HG02759 (cell line): ENCODE measurements around the gene SEC62.

Experiments
- ATAC-seq: cut with Tn5 transposase; IDR thresholded peaks from one replicate; pipeline ENCODE4 v1.9.1; 2021; ENCODE audit warnings: mild to moderate bottlenecking, moderate library complexity; ENCODE audit not compliant: unreplicated experiment

Gene SEC62, protein sequence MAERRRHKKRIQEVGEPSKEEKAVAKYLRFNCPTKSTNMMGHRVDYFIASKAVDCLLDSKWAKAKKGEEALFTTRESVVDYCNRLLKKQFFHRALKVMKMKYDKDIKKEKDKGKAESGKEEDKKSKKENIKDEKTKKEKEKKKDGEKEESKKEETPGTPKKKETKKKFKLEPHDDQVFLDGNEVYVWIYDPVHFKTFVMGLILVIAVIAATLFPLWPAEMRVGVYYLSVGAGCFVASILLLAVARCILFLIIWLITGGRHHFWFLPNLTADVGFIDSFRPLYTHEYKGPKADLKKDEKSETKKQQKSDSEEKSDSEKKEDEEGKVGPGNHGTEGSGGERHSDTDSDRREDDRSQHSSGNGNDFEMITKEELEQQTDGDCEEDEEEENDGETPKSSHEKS

DNA sequence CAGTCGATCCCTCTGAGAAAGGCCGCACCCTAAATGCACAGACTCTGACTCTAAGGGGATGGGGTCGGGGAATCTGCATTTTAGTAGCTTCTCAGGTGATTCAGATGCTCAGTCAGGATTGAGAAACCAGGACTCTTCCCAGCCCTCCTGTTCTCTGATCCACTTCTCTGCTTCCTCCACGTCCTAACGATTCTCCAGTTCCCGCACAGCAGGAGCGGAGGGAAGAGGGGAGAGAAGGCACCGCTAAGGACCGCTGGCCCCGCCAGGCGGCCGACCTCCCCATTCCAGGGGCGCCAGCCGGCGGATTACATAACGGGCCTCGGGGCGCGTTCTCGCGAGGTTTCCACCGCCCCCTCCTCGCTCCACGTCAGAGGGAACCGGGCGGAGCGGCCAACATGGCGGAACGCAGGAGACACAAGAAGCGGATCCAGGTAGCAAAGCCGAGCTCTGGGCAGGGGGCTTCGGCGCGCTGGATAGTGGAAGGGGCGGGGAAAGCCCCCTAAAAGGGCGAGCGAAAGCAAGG lies at the start of gene SEC62:
SEC62 (plus strand) TSS at position 380 of the 523 bp plus-strand sequence; CDS start at position 396, 16 bp downstream.
- peak; percentile 95 for ATAC-seq

DNA sequence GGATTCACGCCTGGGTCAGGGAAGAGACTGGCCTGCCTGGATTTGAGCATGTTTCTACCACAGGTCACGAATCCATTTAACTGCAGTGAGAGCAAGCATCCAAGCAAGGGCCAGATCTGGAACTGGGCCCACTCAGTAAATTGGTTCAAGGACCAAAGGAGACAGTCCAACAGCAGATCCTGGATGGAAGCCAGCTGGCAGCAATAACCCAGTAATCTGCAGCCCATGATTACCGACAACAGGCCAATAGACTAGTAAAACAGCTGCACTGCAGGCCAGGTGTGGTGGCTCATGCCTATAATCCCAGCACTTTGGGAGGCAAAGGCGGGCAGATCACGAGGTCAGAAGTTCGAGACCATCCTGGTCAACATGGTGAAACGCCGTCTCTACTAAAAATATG lies 43.4 kb upstream of the SEC62 start:
- ATAC-seq: no peak

DNA sequence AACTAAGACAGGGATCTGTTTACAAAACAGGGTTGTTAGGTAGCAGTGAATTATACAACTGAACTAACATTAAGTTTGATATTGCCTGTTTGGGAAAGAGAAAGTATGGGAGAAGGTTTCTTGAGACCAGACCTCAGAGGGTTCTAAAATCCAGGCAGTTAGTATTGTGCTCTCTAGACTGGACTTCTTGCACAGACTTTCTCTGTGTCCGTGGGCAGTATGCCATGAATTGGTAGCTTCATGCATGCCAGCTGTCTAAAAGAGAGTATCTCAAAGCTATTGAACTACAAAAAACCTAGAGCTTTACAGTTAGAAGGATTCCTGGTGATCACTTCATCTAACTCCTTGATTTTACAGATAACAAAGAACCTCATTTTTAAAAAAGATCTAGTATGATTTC lies 42.8 kb upstream of the SEC62 start:
- ATAC-seq: no peak

DNA sequence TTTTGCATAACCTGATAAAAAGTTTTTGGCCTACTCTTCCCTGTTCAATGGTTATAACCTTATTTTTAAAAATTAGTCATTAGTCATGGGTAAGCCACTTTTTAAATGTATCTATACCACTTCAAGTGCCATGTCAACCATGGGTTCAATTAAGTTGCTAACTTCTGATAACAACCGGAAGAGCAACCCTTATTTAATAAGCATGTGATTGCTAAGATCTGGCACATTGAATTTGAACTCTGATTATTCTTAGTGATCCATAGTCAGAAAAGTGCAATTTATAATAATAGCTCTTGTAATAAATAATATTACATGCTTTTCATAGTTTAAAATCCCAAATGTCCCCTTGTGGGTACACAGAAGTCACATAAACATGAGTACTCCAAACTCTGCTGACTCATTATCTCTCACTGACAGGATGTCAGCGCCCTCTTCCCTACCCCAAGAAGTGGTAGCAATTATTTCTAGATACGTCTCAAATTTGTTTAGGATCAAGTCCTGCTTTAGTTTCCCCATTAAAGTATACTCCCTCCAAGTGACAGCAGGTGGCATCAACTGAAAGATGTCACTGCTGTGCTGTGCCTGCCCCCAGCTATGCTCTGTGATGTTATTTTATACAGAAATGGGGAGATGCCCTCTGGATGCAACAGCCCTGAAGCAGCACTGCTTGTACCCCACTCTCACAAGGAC lies 36.6 kb upstream of the SEC62 start:
- peak; percentile 28 for ATAC-seq

DNA sequence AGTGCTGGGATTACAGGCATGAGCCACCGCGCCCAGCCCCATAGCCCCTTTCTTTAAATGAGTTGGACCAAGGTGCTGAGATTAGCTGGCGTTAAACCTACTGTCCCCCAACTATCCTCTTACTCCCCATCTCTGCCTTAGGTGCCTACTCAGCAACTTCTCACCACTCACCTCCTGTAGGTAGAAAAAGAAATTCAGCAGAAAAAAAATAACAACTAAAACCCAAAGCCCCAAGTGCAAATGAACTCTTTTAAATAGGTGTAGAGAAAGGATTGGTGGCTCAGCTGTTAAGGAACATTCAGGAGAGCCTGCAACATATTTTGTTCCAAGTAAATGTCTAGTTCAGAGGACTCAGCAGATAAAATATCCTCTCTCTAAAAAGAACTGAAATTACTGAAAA lies 35.8 kb upstream of the SEC62 start:
- ATAC-seq: no peak

DNA sequence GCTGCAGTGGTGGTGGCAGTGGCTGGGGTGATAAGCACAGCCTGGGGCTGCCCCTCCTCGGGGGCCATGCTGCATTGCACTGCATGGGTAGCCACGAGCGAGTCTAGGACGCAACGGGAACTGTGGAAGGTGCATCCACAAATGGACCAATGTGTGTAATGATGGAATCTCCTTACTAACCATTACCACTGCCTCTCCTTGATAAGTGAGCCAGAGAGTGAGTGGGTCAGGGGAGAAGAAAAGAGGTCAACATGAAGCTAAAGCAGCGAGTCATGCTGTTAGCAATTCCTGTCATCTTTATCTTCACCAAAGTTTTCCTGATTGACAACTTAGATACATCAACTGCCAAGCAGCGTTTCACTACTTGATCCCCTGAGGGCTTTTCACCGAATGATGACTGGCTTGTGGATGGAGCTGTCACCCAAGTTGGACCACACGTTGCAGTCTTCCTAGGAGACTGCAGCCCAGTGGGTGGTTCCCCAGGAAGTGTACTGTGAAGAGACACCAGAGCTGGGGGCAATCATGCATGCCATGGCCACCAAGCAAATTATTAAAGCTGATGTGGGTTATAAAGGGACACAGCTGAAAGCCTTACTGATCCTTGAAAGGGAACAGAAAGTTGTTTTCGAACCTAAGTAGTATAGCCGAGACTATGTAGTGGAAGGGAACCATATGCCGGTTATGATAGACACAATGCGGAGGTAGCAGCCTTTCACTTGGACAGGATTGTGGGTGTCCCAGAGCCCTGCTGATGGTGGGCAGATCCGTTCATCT lies 34.7 kb upstream of the SEC62 start:
- peak; percentile 95 for ATAC-seq

DNA sequence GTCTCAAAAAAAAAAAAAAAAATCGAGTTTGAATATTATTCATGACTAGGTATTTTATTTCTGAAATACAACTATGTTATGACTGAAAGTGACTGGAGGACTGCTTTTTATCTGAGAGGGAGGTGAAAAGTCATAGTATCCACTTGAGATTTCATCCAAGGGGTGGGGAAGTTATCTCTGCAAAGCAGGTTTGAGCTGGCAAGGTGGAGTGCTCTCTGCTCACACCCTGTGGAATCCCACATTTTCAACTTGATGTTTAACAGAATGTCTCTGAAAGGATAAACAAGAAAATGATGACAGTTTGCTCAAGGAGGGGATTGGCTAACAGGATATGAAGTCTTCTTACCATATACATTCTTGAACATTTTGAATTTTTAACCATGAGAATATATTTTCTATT lies 27.3 kb upstream of the SEC62 start:
- ATAC-seq: no peak

DNA sequence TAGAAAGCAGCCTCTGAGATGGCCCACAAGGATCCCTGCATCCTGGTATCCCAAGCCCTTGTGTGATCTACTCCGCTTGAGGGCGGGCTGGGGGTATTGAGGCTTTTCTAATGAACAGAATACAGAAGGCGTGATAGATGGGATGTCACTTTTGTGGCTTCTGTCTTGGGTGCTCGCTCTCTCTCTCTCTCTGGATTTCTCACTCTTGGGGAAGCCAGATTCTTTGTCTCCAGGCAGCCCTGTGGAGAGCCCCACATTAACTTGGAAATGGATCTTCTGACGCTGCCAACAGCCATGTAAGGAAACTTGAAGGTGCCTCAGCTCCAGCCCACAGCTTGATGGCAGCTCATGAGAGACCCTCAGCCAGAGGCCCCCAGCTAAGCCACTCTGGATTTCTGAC lies 26.9 kb upstream of the SEC62 start:
- ATAC-seq: no peak

DNA sequence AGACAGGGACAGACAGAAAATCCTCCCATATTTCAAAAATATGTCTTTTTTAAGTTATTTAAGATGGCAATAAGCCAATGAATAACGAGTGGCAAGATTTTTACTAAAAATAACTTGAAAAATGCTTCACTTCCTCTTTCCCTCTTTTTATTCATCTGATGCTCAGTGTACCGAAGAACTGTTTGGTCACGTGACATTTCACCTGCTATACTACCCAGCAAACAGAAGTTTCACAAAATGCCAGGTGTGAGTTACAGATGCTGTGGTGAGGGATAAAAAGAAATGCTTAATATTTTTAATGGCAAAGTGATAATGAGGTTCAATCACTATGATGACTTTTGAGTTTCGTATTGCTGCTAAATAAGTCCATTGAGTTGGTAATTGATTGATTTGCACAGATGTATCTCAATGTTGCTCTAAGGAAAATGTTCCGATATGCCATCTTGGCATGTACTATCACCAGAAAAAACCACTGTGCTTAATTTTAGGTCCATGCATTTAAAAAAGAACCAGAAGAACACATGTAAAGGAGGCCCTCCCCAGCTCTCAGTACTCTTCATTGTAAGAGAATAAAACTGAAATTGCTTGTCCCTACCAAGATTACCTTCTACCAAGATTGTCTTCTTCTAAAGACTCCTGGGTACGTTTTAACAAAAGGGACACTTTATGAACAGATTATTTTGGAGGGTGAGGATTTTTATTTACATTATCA lies 26.0 kb upstream of the SEC62 start:
- ATAC-seq: peak; percentile 80

DNA sequence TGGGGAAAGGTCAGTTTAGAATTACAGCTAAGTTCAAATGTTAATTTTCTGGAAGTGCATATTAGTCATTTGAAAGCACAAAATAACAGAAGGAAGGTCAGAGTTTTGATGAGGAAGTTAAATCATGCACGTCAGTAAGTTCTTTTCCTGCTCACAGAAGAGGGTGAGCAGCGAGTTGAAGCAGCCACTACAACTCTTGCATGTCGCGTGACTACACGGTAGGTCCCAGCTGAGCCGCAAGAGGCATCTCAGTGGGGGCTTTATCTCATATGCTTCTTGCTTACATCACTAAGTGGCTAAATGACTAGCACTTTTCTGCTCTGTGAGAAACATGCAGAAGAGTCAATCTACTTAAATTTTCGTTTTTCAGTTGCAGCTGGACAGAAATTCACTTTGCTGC lies 21.3 kb upstream of the SEC62 start:
- peak; percentile 84 for ATAC-seq

DNA sequence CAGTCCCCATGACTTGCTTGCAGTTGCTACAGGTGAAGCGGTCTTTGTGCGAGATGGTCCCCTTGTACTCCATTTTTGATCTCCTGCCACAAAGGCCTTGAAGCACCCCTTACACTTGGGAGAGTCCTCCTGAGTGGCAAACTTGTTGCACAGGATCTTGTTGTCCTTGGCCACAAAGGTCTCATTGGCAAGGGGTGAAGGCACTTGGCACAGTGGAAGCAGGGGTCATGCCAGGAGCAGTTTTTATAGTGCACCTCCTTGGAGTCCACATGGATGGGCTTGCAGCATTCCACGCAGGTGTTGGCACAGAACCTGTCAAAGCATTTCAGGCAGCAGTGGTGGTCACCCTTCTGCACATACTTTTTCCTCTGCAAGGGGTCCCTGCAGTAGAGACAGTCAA lies 20.3 kb upstream of the SEC62 start:
- ATAC-seq: no peak

DNA sequence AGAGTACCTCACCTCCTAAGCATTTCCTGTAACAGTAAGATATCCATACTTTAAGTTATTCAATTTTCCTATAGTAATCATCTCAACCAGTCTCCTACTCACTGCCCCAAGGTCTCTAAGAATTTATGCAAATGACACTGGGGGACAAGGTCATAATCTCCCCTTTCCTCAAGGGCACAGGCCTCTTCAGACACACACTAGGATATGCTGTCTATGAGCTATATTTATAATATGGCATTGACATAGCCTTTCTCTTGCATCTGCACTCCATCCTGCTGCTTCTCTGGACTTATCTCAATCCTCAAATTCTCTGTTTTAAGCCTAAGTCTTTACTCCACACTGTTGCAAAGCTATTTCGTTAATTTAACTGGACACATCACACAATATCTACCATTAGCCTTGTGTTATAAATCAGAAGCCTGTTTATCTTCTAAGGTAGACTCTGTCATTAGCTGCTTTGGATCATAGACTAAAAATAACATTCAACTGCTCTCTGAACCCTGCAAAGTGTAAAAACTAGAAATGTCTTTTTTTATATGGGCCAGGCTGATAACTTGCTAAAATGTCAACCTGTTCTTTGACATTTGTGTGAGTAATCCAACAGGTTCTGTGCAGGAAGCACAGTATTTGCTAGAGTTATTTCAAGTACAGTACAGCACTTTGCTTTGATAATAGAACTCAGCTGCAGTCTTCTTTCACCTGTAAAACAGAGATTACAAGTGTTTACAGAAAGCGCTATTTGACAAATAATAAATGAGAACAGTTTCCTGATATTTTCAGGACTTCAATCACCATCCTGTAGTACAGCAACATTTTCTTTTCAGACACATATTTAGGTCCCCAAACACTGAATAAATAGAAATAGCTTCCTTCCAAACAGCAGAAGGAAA lies 17.8 kb upstream of the SEC62 start:
- ATAC-seq: no peak

DNA sequence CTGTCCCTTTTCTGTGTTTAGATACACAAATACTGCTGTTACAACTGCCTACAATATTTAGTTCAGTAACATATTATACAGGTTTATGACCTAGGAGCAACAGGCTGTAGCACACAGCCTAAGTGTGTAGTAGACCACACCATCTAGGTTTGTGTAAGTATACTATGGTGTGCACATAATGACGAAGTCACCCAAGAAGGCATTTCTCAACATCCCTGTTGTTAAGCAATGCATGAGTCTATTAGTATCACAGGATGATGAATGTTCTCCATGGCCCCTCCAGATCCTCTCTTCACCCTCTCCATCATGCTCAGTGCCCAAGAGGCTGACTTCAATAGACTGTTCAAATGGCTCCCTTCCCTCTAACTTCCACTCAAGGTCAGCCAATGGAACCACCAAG lies 14.6 kb upstream of the SEC62 start:
- ATAC-seq: no peak

DNA sequence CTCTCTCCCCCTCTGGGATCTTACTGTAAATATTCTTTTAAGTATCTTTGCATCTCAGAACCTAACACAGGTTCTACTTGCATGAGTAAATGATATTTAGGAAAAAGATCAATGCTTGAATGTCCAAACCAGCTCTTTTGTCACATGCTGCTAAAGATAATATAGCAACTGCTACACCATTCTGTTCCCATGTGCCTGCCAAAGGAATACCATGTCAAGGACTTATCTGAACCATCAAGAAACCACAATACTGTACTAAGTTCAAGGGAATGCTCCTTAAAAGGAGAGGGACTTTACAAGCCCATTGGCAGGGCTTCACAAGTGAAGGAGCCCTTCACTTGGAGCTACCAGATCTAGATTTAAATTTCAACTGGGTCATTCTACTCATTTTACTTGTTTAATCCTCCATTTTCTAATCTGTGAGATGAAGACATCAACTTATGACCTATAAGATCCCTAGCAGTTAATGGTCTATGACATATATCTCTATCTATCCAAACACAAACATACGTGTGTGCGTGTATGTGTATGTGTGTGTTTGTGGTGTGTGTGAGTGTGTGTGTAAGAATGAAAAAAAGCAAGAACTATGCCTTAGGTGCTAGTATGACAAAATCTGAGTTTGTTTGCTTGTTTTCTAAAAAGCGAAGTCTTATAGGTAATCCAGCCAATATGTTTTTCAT lies 13.0 kb upstream of the SEC62 start:
- ATAC-seq: peak; percentile 29

DNA sequence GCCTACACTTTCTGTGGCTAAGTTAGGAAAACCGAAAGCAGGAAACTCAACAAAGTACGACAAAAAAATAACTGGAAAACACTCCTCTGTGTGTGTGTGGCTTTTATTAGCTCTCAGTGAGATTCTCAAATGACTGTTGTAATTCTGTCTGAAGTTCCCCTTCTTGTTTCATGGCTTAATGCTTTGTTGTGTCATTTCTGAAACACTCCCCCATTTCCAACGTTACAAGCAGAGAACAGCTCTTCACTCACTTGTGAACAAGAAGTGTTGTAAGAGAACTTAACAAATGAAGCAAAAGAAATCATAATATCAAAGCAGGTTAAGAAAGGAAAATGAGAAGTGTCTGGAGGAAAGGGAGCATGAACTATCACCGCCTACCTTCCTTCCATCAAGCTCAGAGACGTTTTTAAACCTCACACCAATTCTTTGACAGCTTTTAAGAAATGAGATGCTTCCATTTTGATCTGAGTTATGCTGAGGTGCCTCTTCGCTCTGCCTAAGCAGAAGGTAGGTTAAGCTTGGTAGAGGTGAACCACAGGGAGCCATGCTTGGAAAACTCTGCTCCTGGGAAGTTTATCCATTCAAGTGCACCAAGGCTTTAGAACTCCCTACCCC lies 12.4 kb upstream of the SEC62 start:
- ATAC-seq: peak; percentile 84

DNA sequence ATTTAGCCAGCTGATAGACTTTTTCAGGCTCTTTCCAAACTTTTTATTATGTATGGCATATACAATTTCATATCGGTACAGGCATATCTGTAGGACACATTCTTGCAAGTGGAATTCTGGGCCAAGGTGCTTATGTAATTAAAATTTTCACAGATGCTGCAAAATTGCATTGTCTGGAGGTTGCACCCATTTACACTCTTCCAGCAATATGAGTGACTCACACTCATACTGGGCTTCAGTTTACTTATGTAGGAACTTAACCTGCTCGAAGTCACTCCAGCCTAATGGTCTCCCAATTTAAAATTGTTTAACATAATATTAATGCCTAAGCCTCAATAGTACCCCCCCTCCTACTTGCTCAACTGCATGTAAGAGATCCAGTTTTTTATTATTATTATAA lies 11.2 kb upstream of the SEC62 start:
- no peak for ATAC-seq

DNA sequence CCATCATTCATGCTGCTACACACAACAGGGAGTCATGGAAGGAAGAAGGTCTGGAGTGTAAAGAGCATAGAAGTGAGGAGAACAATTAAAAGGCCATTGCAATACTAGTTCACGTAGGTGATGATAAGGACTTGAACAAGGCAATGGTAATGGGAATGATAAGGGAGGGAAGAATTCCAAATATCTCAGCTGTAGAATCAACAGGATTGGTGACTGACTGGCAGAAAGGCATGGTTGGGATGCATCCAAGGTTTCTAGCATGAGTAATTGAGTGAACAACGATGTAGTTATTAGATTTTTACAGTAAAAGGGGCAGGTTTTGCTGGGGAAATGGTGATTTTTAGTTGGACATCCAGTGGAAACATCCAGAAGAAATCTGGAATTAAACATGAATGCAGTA lies 2.4 kb upstream of the SEC62 start:
- no peak for ATAC-seq

DNA sequence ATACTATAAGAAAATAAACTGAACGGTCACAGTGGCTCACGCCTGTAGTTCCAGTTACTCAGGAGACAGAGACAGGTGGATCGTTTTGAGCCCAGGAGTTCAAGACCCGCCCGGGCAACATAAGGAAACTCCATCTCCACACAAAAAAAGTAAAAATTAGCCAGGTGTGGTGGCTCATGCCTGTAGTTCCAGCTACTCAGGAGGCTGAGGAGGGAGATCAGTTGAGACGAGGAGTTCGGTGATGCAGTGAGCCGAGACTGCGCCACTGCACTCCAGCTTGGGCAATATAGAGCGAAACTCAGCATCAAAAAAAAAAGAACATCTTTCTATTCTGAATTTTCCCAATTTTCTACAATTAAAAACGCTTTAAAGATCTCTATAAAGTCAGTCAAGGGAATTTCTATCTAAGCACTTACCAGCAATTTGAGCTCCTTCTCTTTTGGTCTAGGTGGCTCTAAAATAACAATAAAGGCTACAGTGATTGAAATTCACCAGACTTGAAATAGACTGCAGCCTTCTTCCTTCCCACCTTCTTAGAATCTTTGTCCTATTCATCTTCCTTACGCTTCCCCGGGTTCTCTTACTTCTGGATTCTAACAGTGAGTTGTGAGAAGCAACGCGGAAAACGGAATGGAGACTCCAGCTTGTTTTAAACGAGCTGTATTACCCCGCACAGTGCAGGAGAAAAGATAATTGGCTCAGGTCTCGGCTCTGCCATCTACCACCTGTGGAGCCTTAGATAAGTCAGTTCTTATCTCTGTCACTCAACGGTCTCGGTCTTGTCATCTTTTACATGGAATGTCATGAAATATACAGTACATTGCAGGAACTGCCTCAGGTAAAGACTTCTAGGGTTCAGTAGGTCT lies 812 bp upstream of the SEC62 start:
- ATAC-seq: peak; percentile 27
